ENCODE results near the gene AUNIP.
A peak's percentile ranks its signal among the peaks of the same experiment; 100 is the strongest.

Gene AUNIP

DNA sequence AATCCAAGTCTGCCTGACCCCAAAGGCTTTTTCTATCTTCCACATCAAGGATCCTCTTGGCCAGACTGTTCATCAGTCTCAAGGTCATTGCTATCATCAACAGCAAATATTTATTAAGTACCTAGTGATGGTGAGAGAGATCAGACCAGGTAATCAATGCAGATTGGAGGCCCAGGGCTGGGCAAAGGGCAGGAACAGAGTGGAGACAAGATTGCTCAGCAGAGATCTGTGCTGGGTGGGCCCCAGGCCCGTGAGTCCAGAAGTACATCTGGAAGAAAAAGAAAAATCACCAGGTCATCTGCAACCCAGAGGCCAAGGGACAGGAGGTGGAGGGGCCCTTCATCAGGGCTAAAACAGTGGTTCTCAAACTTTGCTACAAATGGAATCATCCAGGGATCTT, 26.3 kb upstream of the AUNIP start:
- peaks cover 2% of the 10 kb centered on the region; the same call in 1 of the 2 replicates for H3K27me3 ChIP-seq (ENCODE audit: control insufficient read depth, insufficient read depth, low read length)
- H3K27ac ChIP-seq (ENCODE audit: low read depth, low read length) = no peak overlapping the region
- H3K36me3 ChIP-seq (ENCODE audit: control insufficient read depth, insufficient read depth, low read length) = no peaks in the 10 kb centered on the region
- H3K9me3 ChIP-seq (ENCODE audit: control insufficient read depth, insufficient read depth, low read depth, low read length) = no peaks in the 10 kb centered on the region
- H3K4me1 ChIP-seq (ENCODE audit: control insufficient read depth, insufficient read depth, low read length) = peaks cover 13% of the 10 kb centered on the region; the same call in 1 of the 2 replicates
- H3K4me3 ChIP-seq (ENCODE audit: low read depth, low read length) = no peak overlapping the region
- H3K9ac ChIP-seq (ENCODE audit: low read length) = no peak overlapping the region

DNA sequence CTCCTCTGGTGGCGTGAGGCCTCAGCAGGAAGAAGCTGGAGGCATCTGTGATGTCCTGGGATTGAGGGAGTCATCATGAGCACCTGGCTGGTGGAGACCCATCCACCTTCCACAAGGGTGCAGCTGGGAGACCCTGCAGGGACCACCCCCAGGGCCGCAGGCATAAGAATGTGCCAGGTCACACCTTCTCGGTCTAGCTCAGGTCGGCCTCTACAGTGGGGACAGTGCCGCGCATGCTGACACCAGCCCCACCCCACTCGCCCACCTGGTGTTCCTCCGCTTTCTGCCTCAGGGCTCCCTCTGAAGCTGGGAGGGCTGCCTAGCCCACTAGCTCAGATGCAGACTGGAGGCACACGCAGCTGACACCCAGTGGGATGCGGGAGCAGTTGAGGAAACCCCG, 22.0 kb upstream of the AUNIP start:
- Histone ChIP-seq H3K27me3 (ENCODE audit: control insufficient read depth, insufficient read depth, low read length) (peaks cover 16% of the 10 kb centered on the region), H3K4me3 (ENCODE audit: low read depth, low read length) (no peak overlapping the region), H3K9me3 (ENCODE audit: control insufficient read depth, insufficient read depth, low read depth, low read length) (no peaks in the 10 kb centered on the region), H3K4me1 (ENCODE audit: control insufficient read depth, insufficient read depth, low read length) (peaks cover 5% of the 10 kb centered on the region), H3K36me3 (ENCODE audit: control insufficient read depth, insufficient read depth, low read length) (no peaks in the 10 kb centered on the region), H3K9ac (ENCODE audit: low read length) (no peak overlapping the region), H3K27ac (ENCODE audit: low read depth, low read length) (no peak overlapping the region)

GRCh38 chr1:25880518-25880917, 21.3 kb upstream of the AUNIP start:
- Histone ChIP-seq H3K4me3 (ENCODE audit: low read depth, low read length) (no peak overlapping the region), H3K9ac (ENCODE audit: low read length) (no peak overlapping the region), H3K4me1 (ENCODE audit: control insufficient read depth, insufficient read depth, low read length) (peaks cover 9% of the 10 kb centered on the region), H3K27ac (ENCODE audit: low read depth, low read length) (no peak overlapping the region), H3K9me3 (ENCODE audit: control insufficient read depth, insufficient read depth, low read depth, low read length) (no peaks in the 10 kb centered on the region), H3K36me3 (ENCODE audit: control insufficient read depth, insufficient read depth, low read length) (no peaks in the 10 kb centered on the region), H3K27me3 (ENCODE audit: control insufficient read depth, insufficient read depth, low read length) (peaks cover 17% of the 10 kb centered on the region)

- no peak overlapping the region for H3K27ac ChIP-seq (ENCODE audit: low read depth, low read length)
These were observed 20.4 kb upstream of the AUNIP start for GRCh38 chr1:25879675-25880074.

GRCh38 chr1:25878690-25879089, 19.4 kb upstream of the AUNIP start:
- Histone ChIP-seq H3K4me1 (ENCODE audit: control insufficient read depth, insufficient read depth, low read length) (peaks cover 15% of the 10 kb centered on the region), H3K4me3 (ENCODE audit: low read depth, low read length) (no peak overlapping the region)

More at GRCh38 chr1:25879675-25880074, 20.4 kb upstream of the AUNIP start:
- Histone ChIP-seq H3K9me3 (ENCODE audit: control insufficient read depth, insufficient read depth, low read depth, low read length) (no peaks in the 10 kb centered on the region), H3K36me3 (ENCODE audit: control insufficient read depth, insufficient read depth, low read length) (no peaks in the 10 kb centered on the region), H3K4me1 (ENCODE audit: control insufficient read depth, insufficient read depth, low read length) (peaks cover 12% of the 10 kb centered on the region), H3K27me3 (ENCODE audit: control insufficient read depth, insufficient read depth, low read length) (peaks cover 17% of the 10 kb centered on the region), H3K4me3 (ENCODE audit: low read depth, low read length) (no peak overlapping the region), H3K9ac (ENCODE audit: low read length) (no peak overlapping the region)

DNA sequence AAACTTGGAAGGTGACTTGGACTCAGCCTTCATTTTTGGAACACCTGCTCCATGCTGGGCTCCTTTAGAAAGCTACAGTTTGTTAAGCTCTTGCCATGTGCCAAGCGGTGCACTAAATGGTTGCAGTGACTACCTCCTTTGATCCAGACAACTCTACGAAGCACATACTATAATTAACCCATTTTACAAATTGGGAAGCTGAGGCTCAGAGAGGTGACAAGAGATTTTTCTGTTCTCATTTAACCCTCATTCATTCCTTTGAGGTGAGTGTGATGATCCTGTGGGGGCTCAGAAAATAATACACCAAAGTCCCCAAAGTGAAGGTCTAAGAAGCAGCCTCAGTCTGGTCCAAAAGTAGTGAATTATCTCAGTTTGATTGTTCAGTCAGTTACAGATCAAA, 17.9 kb upstream of the AUNIP start:
- Histone ChIP-seq H3K9me3 (ENCODE audit: control insufficient read depth, insufficient read depth, low read depth, low read length) (no peaks in the 10 kb centered on the region), H3K9ac (ENCODE audit: low read length) (no peak overlapping the region), H3K36me3 (ENCODE audit: control insufficient read depth, insufficient read depth, low read length) (no peaks in the 10 kb centered on the region), H3K27ac (ENCODE audit: low read depth, low read length) (no peak overlapping the region), H3K27me3 (ENCODE audit: control insufficient read depth, insufficient read depth, low read length) (peaks cover 17% of the 10 kb centered on the region), H3K4me3 (ENCODE audit: low read depth, low read length) (no peak overlapping the region), H3K4me1 (ENCODE audit: control insufficient read depth, insufficient read depth, low read length) (peaks cover 15% of the 10 kb centered on the region)

More at GRCh38 chr1:25878690-25879089, 19.4 kb upstream of the AUNIP start:
- no peak overlapping the region for H3K27ac ChIP-seq (ENCODE audit: low read depth, low read length)
- H3K36me3 ChIP-seq (ENCODE audit: control insufficient read depth, insufficient read depth, low read length) = no peaks in the 10 kb centered on the region
- H3K27me3 ChIP-seq (ENCODE audit: control insufficient read depth, insufficient read depth, low read length) = peaks cover 17% of the 10 kb centered on the region
- H3K9ac ChIP-seq (ENCODE audit: low read length) = no peak overlapping the region
- no peaks in the 10 kb centered on the region for H3K9me3 ChIP-seq (ENCODE audit: control insufficient read depth, insufficient read depth, low read depth, low read length)

GRCh38 chr1:25876693-25877077, 17.4 kb upstream of the AUNIP start:
- Histone ChIP-seq H3K36me3 (ENCODE audit: control insufficient read depth, insufficient read depth, low read length) (no peaks in the 10 kb centered on the region), H3K9ac (ENCODE audit: low read length) (no peak overlapping the region), H3K27ac (ENCODE audit: low read depth, low read length) (no peak overlapping the region), H3K27me3 (ENCODE audit: control insufficient read depth, insufficient read depth, low read length) (peaks cover 17% of the 10 kb centered on the region), H3K4me1 (ENCODE audit: control insufficient read depth, insufficient read depth, low read length) (peaks cover 17% of the 10 kb centered on the region), H3K4me3 (ENCODE audit: low read depth, low read length) (peak overlapping the region; percentile 59; the same call in 1 of the 2 replicates), H3K9me3 (ENCODE audit: control insufficient read depth, insufficient read depth, low read depth, low read length) (no peaks in the 10 kb centered on the region)

DNA sequence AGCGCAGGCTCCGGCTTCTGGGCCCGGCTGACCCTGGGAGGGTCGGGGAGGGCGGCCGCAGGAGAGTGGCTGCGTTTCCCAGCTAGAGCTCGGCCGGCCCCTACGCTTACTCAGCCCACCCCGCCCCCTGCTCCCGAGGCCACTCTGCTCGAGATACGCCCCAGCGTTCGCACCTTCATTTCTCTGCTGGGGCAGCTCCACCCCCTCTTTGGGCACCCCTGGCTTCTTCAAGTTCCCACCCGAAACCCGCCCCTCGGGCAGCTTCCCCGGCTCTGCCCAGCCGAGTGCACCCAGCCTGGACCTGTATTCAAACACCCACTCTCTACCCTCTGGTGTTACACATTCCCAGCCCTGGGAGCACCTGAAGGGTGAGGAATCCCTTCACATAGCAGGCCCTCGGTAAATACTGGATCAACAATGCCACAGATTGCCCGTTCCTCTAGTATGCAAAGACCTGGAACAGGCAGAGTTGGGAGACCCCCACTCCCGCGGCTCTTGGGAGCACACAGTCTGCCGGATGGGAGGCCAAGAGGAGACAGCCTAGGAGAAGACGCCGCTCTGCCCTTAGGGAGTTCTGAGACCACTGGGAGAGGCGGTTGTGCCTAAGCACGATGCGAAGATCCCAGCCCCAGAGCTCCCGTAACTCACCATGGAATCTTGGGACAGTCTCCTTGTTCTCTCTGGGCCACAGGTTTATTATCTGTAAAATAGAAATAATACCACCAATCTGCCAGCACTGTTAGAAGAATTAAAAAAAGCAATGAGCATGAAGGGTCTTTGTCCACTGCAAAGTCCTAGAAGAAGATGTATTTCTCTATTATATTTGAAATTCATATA, 16.8 kb upstream of the AUNIP start:
- peak overlapping the region; percentile 59 for H3K4me3 ChIP-seq (ENCODE audit: low read depth, low read length)
- peak overlapping the region; percentile 68 for H3K9ac ChIP-seq (ENCODE audit: low read length)
- H3K9me3 ChIP-seq (ENCODE audit: control insufficient read depth, insufficient read depth, low read depth, low read length) = no peaks in the 10 kb centered on the region
- peaks cover 17% of the 10 kb centered on the region for H3K27me3 ChIP-seq (ENCODE audit: control insufficient read depth, insufficient read depth, low read length)
- H3K4me1 ChIP-seq (ENCODE audit: control insufficient read depth, insufficient read depth, low read length) = peaks cover 23% of the 10 kb centered on the region
- peak overlapping the region; percentile 75; the same call in 1 of the 2 replicates for H3K27ac ChIP-seq (ENCODE audit: low read depth, low read length)
- H3K36me3 ChIP-seq (ENCODE audit: control insufficient read depth, insufficient read depth, low read length) = no peaks in the 10 kb centered on the region

- H3K4me1 ChIP-seq (ENCODE audit: control insufficient read depth, insufficient read depth, low read length) = peaks cover 25% of the 10 kb centered on the region
- H3K27ac ChIP-seq (ENCODE audit: low read depth, low read length) = peak within 1 kb of the TSS; percentile 75; the same call in 1 of the 2 replicates
- H3K9ac ChIP-seq (ENCODE audit: low read length) = peak within 1 kb of the TSS; percentile 68
- H3K36me3 ChIP-seq (ENCODE audit: control insufficient read depth, insufficient read depth, low read length) = no peaks in the 10 kb centered on the region
- H3K27me3 ChIP-seq (ENCODE audit: control insufficient read depth, insufficient read depth, low read length) = peaks cover 13% of the 10 kb centered on the region
- peak within 1 kb of the TSS; percentile 59 for H3K4me3 ChIP-seq (ENCODE audit: low read depth, low read length)
- H3K9me3 ChIP-seq (ENCODE audit: control insufficient read depth, insufficient read depth, low read depth, low read length) = no peaks in the 10 kb centered on the region
These were observed 16.0 kb upstream of the AUNIP start, which contains the start of gene PAQR7 for GRCh38 chr1:25875154-25875855. Gene PAQR7 (minus strand): TSS chr1:25875708. CDS start chr1:25863839, 11,869 bp downstream.

- Histone ChIP-seq H3K9me3 (ENCODE audit: control insufficient read depth, insufficient read depth, low read depth, low read length) (no peaks in the 10 kb centered on the region), H3K4me3 (ENCODE audit: low read depth, low read length) (peak overlapping the region; percentile 59), H3K36me3 (ENCODE audit: control insufficient read depth, insufficient read depth, low read length) (no peaks in the 10 kb centered on the region), H3K27ac (ENCODE audit: low read depth, low read length) (no peak overlapping the region), H3K4me1 (ENCODE audit: control insufficient read depth, insufficient read depth, low read length) (peaks cover 28% of the 10 kb centered on the region), H3K27me3 (ENCODE audit: control insufficient read depth, insufficient read depth, low read length) (peaks cover 13% of the 10 kb centered on the region), H3K9ac (ENCODE audit: low read length) (peak overlapping the region; percentile 68)
These were observed 15.4 kb upstream of the AUNIP start for GRCh38 chr1:25874635-25875153.

DNA sequence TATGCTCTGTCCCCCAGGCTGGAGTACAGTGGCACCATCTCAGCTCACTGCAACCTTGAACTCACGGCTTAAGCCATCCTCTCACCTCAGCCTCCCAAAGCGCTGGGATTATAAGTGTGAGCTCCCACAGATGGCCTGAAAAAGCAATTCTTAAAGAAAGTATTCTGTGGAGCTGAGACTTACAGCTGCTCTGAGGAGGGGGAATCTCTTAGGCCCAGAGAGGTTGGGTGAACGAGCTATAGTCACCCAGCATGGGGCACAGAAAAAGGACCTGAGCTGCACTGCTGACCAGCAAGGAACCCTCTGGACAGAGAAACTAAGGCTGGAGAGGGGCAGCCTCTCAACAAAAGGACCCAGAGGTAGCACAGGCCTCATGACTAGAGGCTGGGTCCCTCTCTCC, 15.0 kb upstream of the AUNIP start:
- no peak overlapping the region for H3K9ac ChIP-seq (ENCODE audit: low read length)
- peaks cover 13% of the 10 kb centered on the region for H3K27me3 ChIP-seq (ENCODE audit: control insufficient read depth, insufficient read depth, low read length)
- H3K4me3 ChIP-seq (ENCODE audit: low read depth, low read length) = no peak overlapping the region
- no peaks in the 10 kb centered on the region for H3K36me3 ChIP-seq (ENCODE audit: control insufficient read depth, insufficient read depth, low read length)
- no peaks in the 10 kb centered on the region for H3K9me3 ChIP-seq (ENCODE audit: control insufficient read depth, insufficient read depth, low read depth, low read length)
- peaks cover 28% of the 10 kb centered on the region for H3K4me1 ChIP-seq (ENCODE audit: control insufficient read depth, insufficient read depth, low read length)
- H3K27ac ChIP-seq (ENCODE audit: low read depth, low read length) = no peak overlapping the region
